SK-N-MC (cell line): ENCODE data around the gene C10orf95.

Source experiments
- DNase-seq: peaks from one replicate; pipeline ENCODE4 v3.0.0-alpha.2; 2011; ENCODE audit warnings: low read depth, low spot score
- H3K27ac ChIP-seq: fragments of 200-600 bp; sonication (generic); 2 replicates; pipeline ENCODE4 v1.5.1; 2016; ENCODE audit warnings: mixed run types
- H3K36me3 ChIP-seq: fragments of 200-600 bp; sonication (generic); 2 replicates; pipeline ENCODE4 v1.6.1; 2017; ENCODE audit warnings: antibody characterized with exemption, low read length, mixed read lengths; ENCODE audit not compliant: insufficient read depth
- H3K4me3 ChIP-seq: fragments of 200-600 bp; sonication (generic); 2 replicates; pipeline ENCODE4 v1.5.1; 2016
- H3K9ac ChIP-seq: fragments of 200-600 bp; sonication (generic); 2 replicates; pipeline ENCODE4 v1.8.0; 2017; ENCODE audit warnings: mixed run types, mixed read lengths; ENCODE audit not compliant: insufficient read length
- H3K9me3 ChIP-seq: fragments of 200-600 bp; sonication (generic); 2 replicates; pipeline ENCODE4 v1.6.1; 2017; ENCODE audit warnings: low read depth, mild to moderate bottlenecking, antibody characterized with exemption, low read length, moderate library complexity, mixed read lengths
- EZH2 ChIP-seq: fragments of 200-600 bp; sonication (generic); IDR thresholded peaks from one replicate; pipeline ENCODE4 v1.6.1; 2017; ENCODE audit warnings: antibody characterized with exemption
- FOXP2 ChIP-seq: optimal IDR thresholded peaks from 2 replicates; pipeline ENCODE3; 2011; ENCODE audit warnings: mild to moderate bottlenecking, moderate library complexity; ENCODE audit not compliant: insufficient read depth; ENCODE audit errors: extremely low read length, control extremely low read depth
- POLR2AphosphoS5 ChIP-seq: IDR thresholded peaks from 2 replicates; pipeline ENCODE4 v1.6.1; 2012; ENCODE audit warnings: mild to moderate bottlenecking, low read depth, low read length, borderline replicate concordance

Gene C10orf95

GRCh38 chr10:102433619-102434046, 17.7 kb downstream of the C10orf95 start:
- TF ChIP-seq EZH2 (no peak), POLR2AphosphoS5 (no peak), FOXP2 (no peak)
- DNase-seq: no peak

GRCh38 chr10:102432162-102432950, 19.0 kb downstream of the C10orf95 start, which contains the start of gene CUEDC2:
Gene CUEDC2 (minus strand): TSS chr10:102432574. CDS start chr10:102425188, 7,386 bp downstream.
- Histone ChIP-seq H3K9me3 (no peaks in the 10 kb centered on the region), H3K9ac (peak within 1 kb of the TSS; percentile 88), H3K4me3 (peak within 1 kb of the TSS; percentile 78), H3K27ac (no peak within 1 kb of the TSS), H3K36me3 (no peaks in the 10 kb centered on the region)
- peak; percentile 57 for DNase-seq
- TF ChIP-seq POLR2AphosphoS5 (peak; percentile 48; the same call in 1 of the 2 replicates), EZH2 (no peak)

More at GRCh38 chr10:102433619-102434046, 17.7 kb downstream of the C10orf95 start:
- no peak overlapping the region for H3K4me3 ChIP-seq
- H3K27ac ChIP-seq: no peak overlapping the region
- H3K9ac ChIP-seq: no peak overlapping the region
- no peaks in the 10 kb centered on the region for H3K36me3 ChIP-seq
- H3K9me3 ChIP-seq: no peaks in the 10 kb centered on the region

GRCh38 chr10:102431452-102432124, 19.8 kb downstream of the C10orf95 start:
- no peak overlapping the region for H3K27ac ChIP-seq
- no peak; the same call in 1 of the 2 replicates for TF ChIP-seq POLR2AphosphoS5
- no peak for TF ChIP-seq EZH2
- TF ChIP-seq FOXP2: no peak
- no peaks in the 10 kb centered on the region for H3K9me3 ChIP-seq
- H3K4me3 ChIP-seq: peak overlapping the region; percentile 78
- peak overlapping the region; percentile 88 for H3K9ac ChIP-seq
- DNase-seq: no peak
- no peaks in the 10 kb centered on the region for H3K36me3 ChIP-seq

- H3K27ac ChIP-seq: no peak overlapping the region
- no peaks in the 10 kb centered on the region for H3K36me3 ChIP-seq
- TF ChIP-seq FOXP2: no peak
- H3K4me3 ChIP-seq: no peak overlapping the region
- no peak for DNase-seq
- H3K9ac ChIP-seq: no peak overlapping the region
- no peaks in the 10 kb centered on the region for H3K9me3 ChIP-seq
These were observed 21.9 kb downstream of the C10orf95 start for GRCh38 chr10:102429468-102429867.

- Histone ChIP-seq H3K4me3 (no peak overlapping the region), H3K9ac (no peak overlapping the region), H3K27ac (no peak overlapping the region), H3K36me3 (no peaks in the 10 kb centered on the region), H3K9me3 (no peaks in the 10 kb centered on the region)
- DNase-seq: no peak
- no peak for TF ChIP-seq POLR2AphosphoS5
- TF ChIP-seq FOXP2: no peak
- no peak for TF ChIP-seq EZH2
These were observed 24.5 kb downstream of the C10orf95 start for GRCh38 chr10:102426803-102427287.

GRCh38 chr10:102425444-102425843, 25.9 kb downstream of the C10orf95 start:
- TF ChIP-seq EZH2 (no peak), POLR2AphosphoS5 (no peak), FOXP2 (no peak)
- Histone ChIP-seq H3K9ac (no peak overlapping the region), H3K4me3 (no peak overlapping the region), H3K9me3 (no peaks in the 10 kb centered on the region), H3K36me3 (no peaks in the 10 kb centered on the region), H3K27ac (no peak overlapping the region)
- DNase-seq: no peak

- no peak for DNase-seq
- Histone ChIP-seq H3K36me3 (no peaks in the 10 kb centered on the region), H3K9me3 (no peaks in the 10 kb centered on the region), H3K27ac (no peak overlapping the region), H3K9ac (no peak overlapping the region), H3K4me3 (no peak overlapping the region)
- TF ChIP-seq EZH2 (no peak), FOXP2 (no peak), POLR2AphosphoS5 (no peak)
These were observed 26.4 kb downstream of the C10orf95 start for GRCh38 chr10:102424916-102425315.

GRCh38 chr10:102424145-102424544, 27.2 kb downstream of the C10orf95 start:
- Histone ChIP-seq H3K9ac (no peak overlapping the region), H3K27ac (no peak overlapping the region), H3K4me3 (no peak overlapping the region), H3K9me3 (no peaks in the 10 kb centered on the region), H3K36me3 (no peaks in the 10 kb centered on the region)
- TF ChIP-seq FOXP2 (no peak), EZH2 (no peak), POLR2AphosphoS5 (no peak)
- DNase-seq: no peak
